Measurements from ENCODE around the gene ZC3H8. TPM values are rescaled to one million over a fixed set of nuclear protein-coding genes. Genes with fewer than 3 reads are reported as not detected.

The ZC3H8 gene
- total RNA-seq, 2 donors from 2014 or later, result 5.2 to 7.2 TPM

- no peaks in the 10 kb centered on the region for H3K4me1 ChIP-seq
- no peaks in the 10 kb centered on the region for H3K9me3 ChIP-seq
- H3K27me3 ChIP-seq, result no peaks in the 10 kb centered on the region
- H3K4me3 ChIP-seq, result no peak overlapping the region
- no peak for TF ChIP-seq CTCF (IDR thresholded peaks at IDR 0.05)
- DNase-seq (ENCODE audit: low spot score), result no peak
- H3K27ac ChIP-seq, result no peak overlapping the region
- H3K36me3 ChIP-seq, result no peaks in the 10 kb centered on the region
Measured at GRCh38 chr2:112189001-112189556, 65.8 kb downstream of the ZC3H8 start.

- H3K4me1 ChIP-seq, result no peaks in the 10 kb centered on the region
- no peaks in the 10 kb centered on the region for H3K36me3 ChIP-seq
- no peaks in the 10 kb centered on the region for H3K27me3 ChIP-seq
- H3K4me3 ChIP-seq, result no peak overlapping the region
- TF ChIP-seq CTCF (IDR thresholded peaks at IDR 0.05), result no peak
- no peaks in the 10 kb centered on the region for H3K9me3 ChIP-seq
- H3K27ac ChIP-seq, result no peak overlapping the region
- DNase-seq (ENCODE audit: low spot score), result no peak
Measured at GRCh38 chr2:112187805-112188596, 66.8 kb downstream of the ZC3H8 start.

- no peak overlapping the region for H3K4me3 ChIP-seq
- no peak for DNase-seq (ENCODE audit: low spot score)
- no peaks in the 10 kb centered on the region for H3K36me3 ChIP-seq
- no peak overlapping the region for H3K27ac ChIP-seq
- H3K27me3 ChIP-seq, result no peaks in the 10 kb centered on the region
- H3K9me3 ChIP-seq, result no peaks in the 10 kb centered on the region
- TF ChIP-seq CTCF (IDR thresholded peaks at IDR 0.05), result no peak
- H3K4me1 ChIP-seq, result no peaks in the 10 kb centered on the region
Measured at GRCh38 chr2:112187046-112187715, 67.7 kb downstream of the ZC3H8 start.

- Histone ChIP-seq H3K4me3 (no peak overlapping the region), H3K27me3 (peaks cover 0 to 6% of the 10 kb centered on the region in 2 donors), H3K9me3 (no peaks in the 10 kb centered on the region), H3K27ac (no peak overlapping the region), H3K4me1 (no peaks in the 10 kb centered on the region), H3K36me3 (no peaks in the 10 kb centered on the region)
- no peak for TF ChIP-seq CTCF (IDR thresholded peaks at IDR 0.05)
- DNase-seq (ENCODE audit: low spot score), result no peak
Measured at GRCh38 chr2:112185131-112185530, 69.7 kb downstream of the ZC3H8 start.

GRCh38 chr2:112184121-112184520, 70.7 kb downstream of the ZC3H8 start:
- TF ChIP-seq CTCF (IDR thresholded peaks at IDR 0.05), result no peak
- peaks cover 0 to 6% of the 10 kb centered on the region in 2 donors for H3K27me3 ChIP-seq

More at GRCh38 chr2:112184121-112184520, 70.7 kb downstream of the ZC3H8 start:
- Histone ChIP-seq H3K36me3 (no peaks in the 10 kb centered on the region), H3K4me3 (no peak overlapping the region), H3K9me3 (no peaks in the 10 kb centered on the region), H3K4me1 (no peaks in the 10 kb centered on the region), H3K27ac (no peak overlapping the region)
- DNase-seq (ENCODE audit: low spot score), result no peak
